Breast epithelium (tissue), 4 donors: ENCODE measurements around the gene C19orf33. TPM values are rescaled to one million over a fixed set of nuclear protein-coding genes. Genes with fewer than 3 reads are reported as not detected.

Experiments
- DNase-seq, 2 donors: peaks; one replicate each; pipeline ENCODE4 v3.0.0-alpha.2; 2019; ENCODE audit warnings: low spot score in 2 of 2
- H3K27ac ChIP-seq, 2 donors: fragments of 200-600 bp; sonication (generic) in 1 of 2; one replicate each; pipeline ENCODE4 v1.5.1; 2016 to 2019; ENCODE audit warnings: mild to moderate bottlenecking in 1 of 2
- H3K27me3 ChIP-seq, 2 donors: fragments of 200-600 bp; sonication (generic) in 1 of 2; one replicate each; pipeline versions ENCODE4 v1.5.1 to v1.6.0; 2017 to 2019; ENCODE audit warnings: control low read depth in 1 of 2, mild to moderate bottlenecking in 1 of 2
- H3K36me3 ChIP-seq: fragments of 200-600 bp; one replicate; pipeline ENCODE4 v1.5.1; 2019
- H3K4me1 ChIP-seq, 2 donors: fragments of 200-600 bp; sonication (generic); one replicate each; pipeline ENCODE4 v1.5.1; 2016 to 2019; ENCODE audit warnings: control low read depth in 1 of 2
- H3K4me3 ChIP-seq, 3 donors: fragments of 200-600 bp; sonication (generic); 1 replicate in 2 of 3; 2 replicates in 1 of 3; pipeline ENCODE4 v1.5.1; 2016 to 2019; ENCODE audit warnings: mild to moderate bottlenecking in 3 of 3, moderate library complexity in 2 of 3
- H3K9me3 ChIP-seq, 2 donors: fragments of 200-600 bp; sonication (generic) in 1 of 2; one replicate each; pipeline ENCODE4 v1.5.1; 2016 to 2019; ENCODE audit warnings: control low read depth in 1 of 2
- CTCF ChIP-seq, 3 donors: fragments of 450-650 bp; IDR thresholded peaks; one replicate each; pipeline ENCODE4 v1.5.1; 2016 to 2017; ENCODE audit warnings: antibody characterized with exemption in 3 of 3, mild to moderate bottlenecking in 3 of 3, moderate library complexity in 3 of 3
- POLR2A ChIP-seq: fragments of 450-650 bp; IDR thresholded peaks from one replicate; pipeline ENCODE4 v1.6.1; 2016; ENCODE audit warnings: antibody characterized with exemption, mild to moderate bottlenecking, moderate library complexity
- POLR2AphosphoS5 ChIP-seq, 3 donors: sonication (generic); formaldehyde crosslinking; IDR thresholded peaks; one replicate each; pipeline ENCODE4 v1.6.1; 2017; ENCODE audit warnings: antibody characterized with exemption in 3 of 3
- intact Hi-C: fragments of 100-400 bp; cut with DNase I; formaldehyde crosslinking; loops from one replicate; pipeline ENCODE4 v1.15.1; 2023; ENCODE audit warnings: low total_unique reads
- total RNA-seq, 3 donors: library from RNA; depleted of rRNA; stranded (reverse); fragments of >200 nt; gene quantifications; one replicate each; pipeline ENCODE4 v1.1.0, GENCODE V29; 2016

The C19orf33 gene
- total RNA-seq, 3 donors from 2014 or later, result 3.5 to 19.3 (median 13.1) TPM

GRCh38 chr19:38318660-38319059, 14.6 kb downstream of the C19orf33 start:
- no peak for DNase-seq
- intact Hi-C loops, result no loop called here
- no peaks in the 10 kb centered on the region for H3K36me3 ChIP-seq
- no peaks in the 10 kb centered on the region for H3K9me3 ChIP-seq
- no peak for TF ChIP-seq POLR2A
- TF ChIP-seq CTCF (IDR thresholded peaks at IDR 0.05), result no peak
- TF ChIP-seq POLR2AphosphoS5 (IDR thresholded peaks at IDR 0.05), result no peak
- H3K27ac ChIP-seq, result no peak overlapping the region
- no peak overlapping the region for H3K4me3 ChIP-seq
- H3K27me3 ChIP-seq, result no peaks in the 10 kb centered on the region
- H3K4me1 ChIP-seq, result no peaks in the 10 kb centered on the region

- H3K27ac ChIP-seq, result peak within 1 kb of the TSS; percentile 68 to 83
- peak in 1 of 2 donors; percentile 44 for DNase-seq
- H3K27me3 ChIP-seq, result no peaks in the 10 kb centered on the region
- no peaks in the 10 kb centered on the region for H3K9me3 ChIP-seq
- intact Hi-C loops, result no loop called here
- H3K36me3 ChIP-seq, result no peaks in the 10 kb centered on the region
- H3K4me3 ChIP-seq, result peak within 1 kb of the TSS; percentile 60 to 95 (median 77)
- no peaks in the 10 kb centered on the region for H3K4me1 ChIP-seq
- TF ChIP-seq POLR2A (no peak), CTCF (IDR thresholded peaks at IDR 0.05) (peak in 1 of 3 donors; percentile 37), POLR2AphosphoS5 (IDR thresholded peaks at IDR 0.05) (peak in 2 of 3 donors; percentile 36 to 56)
These were observed 15.6 kb downstream of the C19orf33 start, which contains the start of gene KCNK6 for GRCh38 chr19:38319421-38320258. KCNK6 (plus strand) TSS chr19:38319845; CDS start chr19:38319951, 106 bp downstream.

- DNase-seq, result no peak
- no peaks in the 10 kb centered on the region for H3K4me1 ChIP-seq
- TF ChIP-seq POLR2A (no peak), POLR2AphosphoS5 (IDR thresholded peaks at IDR 0.05) (no peak), CTCF (IDR thresholded peaks at IDR 0.05) (no peak)
- H3K9me3 ChIP-seq, result no peaks in the 10 kb centered on the region
- peak overlapping the region; percentile 68 to 69 for H3K27ac ChIP-seq
- H3K4me3 ChIP-seq, result peak overlapping the region; percentile 60 to 95 (median 77)
- no peaks in the 10 kb centered on the region for H3K27me3 ChIP-seq
- intact Hi-C loops, result no loop called here
- H3K36me3 ChIP-seq, result no peaks in the 10 kb centered on the region
These were observed 16.9 kb downstream of the C19orf33 start for GRCh38 chr19:38320969-38321339.

GRCh38 chr19:38321646-38322196, 17.7 kb downstream of the C19orf33 start:
- H3K36me3 ChIP-seq, result no peaks in the 10 kb centered on the region
- TF ChIP-seq CTCF (IDR thresholded peaks at IDR 0.05) (no peak), POLR2A (no peak), POLR2AphosphoS5 (IDR thresholded peaks at IDR 0.05) (no peak)
- no peaks in the 10 kb centered on the region for H3K9me3 ChIP-seq
- H3K4me3 ChIP-seq, result peak overlapping the region in 1 of 3 donors; percentile 95
- DNase-seq, result no peak
- H3K27ac ChIP-seq, result peak overlapping the region; percentile 68 to 69
- intact Hi-C loops, result no loop called here
- H3K27me3 ChIP-seq, result no peaks in the 10 kb centered on the region
- H3K4me1 ChIP-seq, result no peaks in the 10 kb centered on the region

- intact Hi-C loops, result no loop called here
- DNase-seq, result no peak
- Histone ChIP-seq H3K27me3 (no peaks in the 10 kb centered on the region), H3K36me3 (no peaks in the 10 kb centered on the region), H3K4me3 (no peak overlapping the region), H3K4me1 (no peaks in the 10 kb centered on the region), H3K9me3 (no peaks in the 10 kb centered on the region), H3K27ac (no peak overlapping the region)
- TF ChIP-seq CTCF (IDR thresholded peaks at IDR 0.05), result no peak
- TF ChIP-seq POLR2AphosphoS5 (IDR thresholded peaks at IDR 0.05), result no peak
- TF ChIP-seq POLR2A, result no peak
These were observed 19.2 kb downstream of the C19orf33 start for GRCh38 chr19:38323291-38323690.
